HG02870 (cell line): ENCODE data around the gene SELENOI.
"Not testable (repeated sequence)": the region's sequence is repeated elsewhere in the genome, so short reads cannot be mapped to it uniquely, and the experiment has no call there.

Experiments
- ATAC-seq: cut with Tn5 transposase; IDR thresholded peaks from one replicate; pipeline ENCODE4 v1.9.1; 2021; ENCODE audit warnings: mild to moderate bottlenecking, moderate library complexity; ENCODE audit not compliant: unreplicated experiment

The SELENOI gene

DNA sequence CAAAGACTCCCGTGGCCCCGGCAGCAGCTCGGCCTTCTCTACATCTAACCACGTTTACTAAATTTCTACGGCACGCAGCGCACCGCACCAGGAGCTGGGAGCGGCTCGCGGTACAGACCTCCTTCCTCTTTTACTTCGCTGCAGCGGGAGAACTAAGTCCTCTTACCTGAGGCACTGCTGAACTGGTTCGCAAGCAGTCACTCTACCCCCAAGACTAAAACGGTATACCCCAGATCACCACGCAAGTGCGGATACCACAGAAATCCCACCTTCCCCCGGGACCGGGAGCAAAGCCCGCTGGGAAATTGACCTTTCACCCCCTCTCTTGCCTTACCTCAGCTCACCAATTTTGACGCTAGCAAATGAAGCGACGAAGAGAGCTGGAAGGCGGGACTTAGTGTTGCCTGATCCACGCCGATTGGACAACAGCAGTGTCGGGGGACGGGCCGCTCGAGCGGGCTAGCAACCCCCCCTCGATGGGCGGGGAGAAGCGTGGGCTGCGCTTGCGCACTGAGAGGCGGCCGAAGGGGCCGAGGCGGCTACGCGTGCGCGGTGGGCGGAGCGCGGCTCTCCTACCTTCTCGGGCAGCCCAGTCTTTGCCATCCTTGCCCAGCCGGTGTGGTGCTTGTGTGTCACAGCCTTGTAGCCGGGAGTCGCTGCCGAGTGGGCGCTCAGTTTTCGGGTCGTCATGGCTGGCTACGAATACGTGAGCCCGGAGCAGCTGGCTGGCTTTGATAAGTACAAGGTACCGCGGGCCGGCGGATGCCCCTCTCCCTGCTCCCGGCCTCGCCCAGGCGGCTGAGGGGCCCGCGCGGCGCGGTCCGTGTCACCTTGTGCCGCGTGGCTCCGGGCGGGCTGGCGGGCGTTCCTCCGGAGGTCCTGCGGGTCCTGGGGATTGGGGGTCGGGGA is at the start of gene SELENOI:
Gene SELENOI (plus strand): TSS at position 599 of the 909 bp plus-strand sequence. CDS start 90 bp downstream, at position 689.
- ATAC-seq: peak; percentile 97

DNA sequence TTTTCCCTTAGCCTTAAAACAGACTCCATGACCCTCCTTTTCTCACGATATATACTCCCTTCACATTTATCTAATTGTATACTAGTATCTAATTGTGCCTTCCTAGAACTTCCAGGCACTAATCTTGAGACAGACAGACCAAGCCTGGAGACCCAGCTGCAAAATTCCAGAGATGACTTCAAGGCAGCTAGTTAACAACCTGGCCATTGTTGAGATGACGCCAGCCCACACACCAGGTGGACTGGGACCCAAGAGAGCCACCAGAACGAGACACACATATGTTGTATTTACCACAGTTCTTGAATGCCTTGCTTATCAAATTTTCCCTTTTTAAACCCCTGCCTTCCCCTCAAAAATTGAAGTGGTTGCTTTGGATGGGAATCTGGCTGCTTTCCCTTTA is 48.9 kb upstream of the SELENOI start:
- ATAC-seq: no peak

- ATAC-seq: no peak
These were observed 47.7 kb upstream of the SELENOI start for GRCh38 chr2:26298286-26298637.

- no peak for ATAC-seq
These were observed 47.1 kb upstream of the SELENOI start for GRCh38 chr2:26298638-26299393.

DNA sequence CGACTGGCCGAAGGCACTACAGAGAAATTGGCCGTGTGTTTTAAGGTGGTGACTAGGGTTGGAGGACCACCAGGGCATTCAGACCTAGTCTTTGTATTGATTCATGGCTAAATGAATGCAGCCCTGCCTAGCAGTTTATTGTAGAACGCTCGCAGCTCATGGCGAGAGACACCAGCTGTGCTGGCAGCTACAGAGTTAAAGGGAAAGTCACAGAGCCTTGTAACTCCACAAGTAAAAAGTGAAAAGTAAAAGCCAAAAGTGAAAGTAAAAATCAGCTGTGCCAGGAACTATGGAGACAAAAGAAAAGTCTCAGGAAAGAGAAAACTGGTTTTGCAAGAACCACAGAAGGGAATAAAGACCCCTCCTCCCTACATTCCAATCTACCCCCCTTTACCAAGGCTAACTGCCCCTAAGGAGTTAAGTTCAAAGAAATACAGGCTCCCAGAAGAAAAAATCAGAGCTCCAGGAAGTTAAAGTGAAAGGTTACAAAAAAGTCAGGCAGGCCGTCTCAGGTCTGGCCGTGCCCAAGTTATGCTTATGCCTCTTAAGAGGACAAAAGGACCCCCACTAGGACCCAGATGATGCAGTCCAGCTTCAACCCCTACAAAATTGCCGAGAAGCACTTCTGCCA is 46.4 kb upstream of the SELENOI start:
- no peak for ATAC-seq

DNA sequence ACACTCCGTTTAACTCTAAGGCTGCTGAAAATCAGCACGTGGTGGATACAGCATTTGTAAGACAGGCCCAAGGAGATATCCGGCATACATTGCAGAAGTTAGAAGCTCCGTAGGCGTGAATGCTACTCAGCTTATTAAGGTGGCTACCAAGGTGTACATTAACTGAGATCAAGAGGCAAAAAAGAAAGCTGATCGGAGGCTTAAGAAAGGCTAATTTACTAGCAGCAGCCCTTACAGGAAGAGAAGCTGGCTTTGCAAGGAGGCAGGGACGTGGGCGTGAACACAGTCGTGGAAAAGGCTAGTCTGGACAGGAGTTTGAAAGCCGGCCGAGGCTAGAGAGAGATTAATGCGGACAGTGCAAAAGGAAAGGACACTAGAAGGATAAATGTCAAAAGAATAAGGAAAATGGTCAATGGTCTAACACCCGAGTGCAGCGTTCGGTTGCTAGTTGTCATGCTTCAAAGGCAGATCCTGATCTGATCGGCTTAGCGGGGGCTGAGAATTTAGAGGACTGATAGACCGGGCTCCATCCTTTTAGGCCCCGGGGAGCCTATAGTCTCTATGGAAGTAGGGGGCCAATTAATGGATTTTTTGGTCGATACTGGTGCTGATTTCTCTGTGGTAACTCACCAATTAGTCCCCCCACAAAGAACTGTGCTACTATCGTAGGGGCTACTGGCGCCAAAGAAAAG is 45.6 kb upstream of the SELENOI start:
- ATAC-seq: no peak

DNA sequence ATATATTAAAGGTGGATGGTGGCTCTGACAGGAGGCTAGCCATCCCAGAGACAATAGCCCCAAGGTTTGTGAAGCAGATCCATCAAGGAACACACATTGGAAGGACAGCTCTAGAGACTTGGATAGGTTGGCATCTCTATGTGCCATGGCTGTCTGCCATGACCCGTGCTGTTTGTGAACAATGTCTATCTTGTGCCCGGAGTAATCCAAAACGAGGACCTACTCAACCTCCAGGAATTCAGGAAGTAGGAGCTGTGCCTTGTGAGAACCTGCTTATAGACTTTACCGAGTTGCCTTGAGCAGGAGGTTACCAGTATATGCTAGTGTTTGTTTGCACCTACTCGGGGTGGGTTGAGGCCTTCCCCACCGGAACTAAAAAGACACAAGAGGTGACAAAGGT is 43.1 kb upstream of the SELENOI start:
- no peak for ATAC-seq

DNA sequence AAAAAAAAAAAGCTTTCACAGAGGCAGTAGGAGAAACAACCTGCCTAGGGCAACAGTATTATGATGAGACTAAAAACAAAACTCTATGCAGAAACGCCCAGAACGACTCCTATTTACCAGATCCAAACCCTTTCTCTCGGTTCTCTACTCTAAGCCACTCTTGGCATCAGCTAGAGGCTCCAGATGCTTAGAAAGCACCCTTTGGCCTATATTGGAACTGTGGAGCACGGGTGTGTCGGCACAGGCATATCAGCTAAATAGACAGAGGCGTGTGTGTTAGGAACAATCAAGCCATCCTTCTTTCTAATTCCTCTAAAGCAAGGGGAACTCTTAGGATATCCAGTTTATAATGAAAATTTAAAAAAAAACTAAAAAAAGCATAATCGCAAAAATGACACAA is 40.8 kb upstream of the SELENOI start:
- ATAC-seq: not testable (repeated sequence)

GRCh38 chr2:26305540-26305939 is 40.4 kb upstream of the SELENOI start:
- no peak for ATAC-seq

GRCh38 chr2:26309921-26310320 is 36.0 kb upstream of the SELENOI start:
- ATAC-seq: no peak

DNA sequence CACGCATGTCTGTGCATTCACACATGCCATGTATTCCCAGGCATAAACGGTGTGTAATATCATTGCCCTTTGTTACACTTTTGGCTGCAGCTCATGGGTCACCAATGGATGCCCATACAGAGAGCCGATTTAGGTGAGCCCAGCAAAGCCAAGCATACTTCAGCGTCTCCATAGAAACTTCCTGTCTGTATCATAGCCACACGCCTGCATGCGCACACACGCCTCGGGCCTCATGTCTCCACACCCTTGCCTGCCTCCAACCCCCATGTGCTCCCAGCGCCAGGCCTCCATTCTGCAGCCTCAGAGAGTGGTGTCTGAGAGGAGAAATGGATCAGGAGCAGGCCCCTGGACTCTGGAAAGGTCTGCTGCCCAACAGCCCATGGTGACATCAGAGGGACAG is 33.5 kb upstream of the SELENOI start:
- no peak for ATAC-seq

DNA sequence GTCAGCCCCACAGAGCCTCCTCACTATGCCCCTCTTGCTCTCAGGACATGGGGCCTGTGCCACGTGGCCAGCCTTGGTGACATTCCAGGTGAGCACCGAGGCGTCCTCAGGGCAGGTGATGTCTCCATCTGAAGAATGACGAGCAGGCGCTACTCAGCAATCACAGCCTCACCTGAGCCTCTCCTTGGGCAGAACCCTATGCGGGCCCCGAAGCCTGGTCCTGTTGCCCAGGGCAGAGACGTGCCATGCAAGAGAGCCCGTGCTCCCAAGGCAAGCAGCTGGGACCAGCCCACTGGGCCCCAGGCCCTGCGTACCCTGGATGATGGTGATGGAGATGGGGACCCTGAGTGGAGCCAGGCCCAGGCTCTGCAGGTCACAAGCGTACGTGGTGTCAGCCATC is 32.5 kb upstream of the SELENOI start:
- ATAC-seq: no peak

DNA sequence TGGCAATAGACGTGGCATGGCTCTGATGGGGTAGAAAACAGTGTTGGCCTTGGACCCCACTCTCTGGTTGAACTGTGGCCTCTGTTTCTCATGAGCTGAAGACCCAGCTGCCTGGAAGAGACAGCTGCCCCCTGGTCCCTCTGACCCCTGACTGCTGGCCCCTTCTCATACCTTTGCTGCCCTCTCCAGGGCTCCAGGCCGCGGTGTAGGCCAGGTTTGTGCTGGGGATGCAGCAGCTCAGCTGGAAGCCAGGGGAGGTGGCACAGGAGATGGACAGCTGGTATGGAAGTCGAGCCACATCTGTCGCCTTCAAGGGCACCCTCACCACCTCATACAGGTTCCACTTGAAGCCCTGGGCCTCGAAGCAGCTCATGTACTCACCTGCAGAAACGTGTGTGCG is 31.7 kb upstream of the SELENOI start:
- ATAC-seq: no peak

- ATAC-seq: no peak
These were observed 29.9 kb upstream of the SELENOI start for GRCh38 chr2:26316041-26316440.

GRCh38 chr2:26316845-26317244 is 29.1 kb upstream of the SELENOI start:
- no peak for ATAC-seq

DNA sequence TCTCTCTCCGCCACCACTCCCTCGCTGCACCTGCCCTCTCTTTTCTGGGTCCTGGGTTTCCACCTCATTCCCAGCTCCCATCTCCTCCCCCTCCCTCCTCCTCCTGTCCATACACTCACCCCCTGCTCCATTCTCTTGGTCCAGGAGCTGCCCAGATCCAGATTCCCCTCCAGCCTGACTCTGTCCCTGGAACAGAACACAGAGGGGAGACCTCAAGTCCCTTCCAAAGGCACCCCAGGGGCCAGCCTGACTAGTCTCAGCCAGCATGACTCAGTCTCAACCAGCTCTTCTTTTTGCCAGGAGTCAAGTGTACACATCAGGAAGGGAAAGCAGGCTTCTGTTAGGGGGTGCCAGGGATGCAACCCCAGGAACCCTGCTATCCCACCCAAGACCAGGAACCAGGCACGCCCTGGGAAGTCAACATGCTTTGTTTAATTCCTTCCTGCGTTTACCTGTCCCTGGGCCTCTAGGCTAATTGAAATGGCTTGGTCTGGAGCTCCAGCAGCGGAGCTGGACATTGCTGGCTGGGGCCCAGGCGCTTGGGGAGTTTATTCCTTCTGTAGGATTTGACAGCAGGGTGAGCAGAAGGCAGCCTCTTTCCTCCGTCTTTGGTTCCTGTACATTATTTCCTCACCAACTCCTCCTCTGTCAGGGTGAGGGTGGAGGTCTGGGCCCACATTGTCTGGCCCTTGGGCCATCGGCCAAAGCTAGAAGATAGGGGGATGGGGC is 28.4 kb upstream of the SELENOI start:
- ATAC-seq: no peak

DNA sequence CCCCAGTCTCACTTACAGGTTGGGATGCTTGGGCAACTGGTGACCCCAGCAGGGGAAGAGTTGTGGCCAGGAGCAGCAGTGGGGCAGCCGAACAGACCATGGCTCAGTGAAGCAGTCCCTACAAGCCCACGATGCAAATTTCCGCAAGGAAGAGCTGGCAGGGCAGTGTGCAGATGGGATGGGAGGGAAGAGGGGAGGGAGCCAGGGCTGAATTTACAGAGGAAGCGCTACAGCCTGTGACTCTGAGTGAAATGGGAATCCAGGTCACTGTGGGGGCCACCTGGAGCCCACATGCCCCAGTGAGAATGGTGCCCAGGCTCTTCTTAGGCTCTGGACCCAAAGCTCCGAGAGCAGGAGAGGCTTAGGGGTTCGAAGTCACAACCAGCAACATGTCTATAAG is 27.0 kb upstream of the SELENOI start:
- no peak for ATAC-seq

GRCh38 chr2:26324479-26324878 is 21.5 kb upstream of the SELENOI start:
- not testable (repeated sequence) for ATAC-seq

- ATAC-seq: no peak
These were observed 21.0 kb upstream of the SELENOI start for GRCh38 chr2:26324903-26325302.

DNA sequence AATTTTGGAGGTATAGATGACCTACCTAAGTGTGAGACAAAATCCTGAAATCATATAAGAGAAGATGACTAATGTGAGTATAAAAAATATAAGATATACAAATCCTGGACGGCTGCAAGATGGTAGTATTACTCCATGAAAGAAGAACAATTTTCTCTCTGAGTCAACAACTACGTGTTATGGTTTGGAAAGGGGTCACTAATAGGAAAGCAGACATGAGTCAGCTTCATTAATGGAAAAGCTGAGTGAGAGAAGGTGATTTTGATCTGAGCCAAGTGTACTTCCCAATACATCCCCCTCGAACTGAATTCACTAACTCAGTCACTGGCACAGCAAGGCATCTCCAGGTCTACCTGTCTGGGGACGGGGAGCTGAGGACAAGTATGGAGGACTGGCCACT is 20.1 kb upstream of the SELENOI start:
- no peak for ATAC-seq
